GM23338 (cell line): ENCODE results near the gene CCDC150. TPM values are rescaled to one million over a fixed set of nuclear protein-coding genes. Genes with fewer than 3 reads are reported as not detected.

Experiments used
- ATAC-seq: fragments of 200-7000 bp; cut with Tn5 transposase; 3 replicates; pipeline ENCODE4 v1.9.1; 2020
- DNase-seq: peaks from one replicate; pipeline ENCODE4 v3.0.0-alpha.2; 2015; ENCODE audit warnings: low spot score
- H2AFZ ChIP-seq: fragments of 200-600 bp; sonication (generic); 2 replicates; pipeline ENCODE4 v1.8.0; 2016; ENCODE audit warnings: antibody characterized with exemption, mild to moderate bottlenecking, moderate library complexity
- H3F3A ChIP-seq: fragments of 200-600 bp; sonication (generic); replicated peaks from 2 replicates; pipeline ENCODE4 v1.8.0; 2017; ENCODE audit warnings: antibody characterized with exemption, mixed run types, low read depth
- H3K27ac ChIP-seq: fragments of 200-600 bp; sonication (generic); 2 replicates; pipeline ENCODE4 v1.6.1; 2016; ENCODE audit warnings: low read depth
- H3K27me3 ChIP-seq: fragments of 200-600 bp; sonication (generic); 2 replicates; pipeline ENCODE4 v1.8.0; 2016; ENCODE audit warnings: mild to moderate bottlenecking, mixed run types, moderate library complexity; ENCODE audit not compliant: insufficient read depth
- H3K36me3 ChIP-seq: fragments of 200-600 bp; sonication (generic); 2 replicates; pipeline ENCODE4 v1.8.0; 2016; ENCODE audit warnings: mild to moderate bottlenecking; ENCODE audit not compliant: insufficient read depth
- H3K4me1 ChIP-seq: fragments of 200-600 bp; sonication (generic); 2 replicates; pipeline ENCODE4 v1.8.0; 2016; ENCODE audit warnings: mild to moderate bottlenecking, moderate library complexity; ENCODE audit not compliant: insufficient read depth
- H3K4me2 ChIP-seq: fragments of 200-600 bp; sonication (generic); 2 replicates; pipeline ENCODE4 v1.7.1; 2017; ENCODE audit warnings: mixed run types
- H3K4me3 ChIP-seq: fragments of 200-600 bp; sonication (generic); 2 replicates; pipeline ENCODE4 v1.6.1; 2016; ENCODE audit warnings: mixed run types
- H3K79me2 ChIP-seq: fragments of 200-600 bp; sonication (generic); replicated peaks from 2 replicates; pipeline ENCODE4 v1.8.0; 2017; ENCODE audit warnings: mild to moderate bottlenecking; ENCODE audit not compliant: insufficient read depth
- H3K9me2 ChIP-seq: fragments of 200-600 bp; sonication (generic); 2 replicates; pipeline ENCODE4 v1.8.0; 2017; ENCODE audit not compliant: insufficient read depth
- H4K20me1 ChIP-seq: fragments of 200-600 bp; sonication (generic); replicated peaks from 2 replicates; pipeline ENCODE4 v1.8.0; 2017; ENCODE audit warnings: mild to moderate bottlenecking; ENCODE audit not compliant: insufficient read depth
- H3K27ac Mint-ChIP-seq: 2 replicates; pipeline ENCODE4 v1.8.0; 2020; ENCODE audit warnings: inconsistent platforms, mild to moderate bottlenecking, moderate library complexity, mixed read lengths
- H3K27me3 Mint-ChIP-seq: 3 replicates; pipeline ENCODE4 v1.8.0; 2022; ENCODE audit warnings: low read depth, mild to moderate bottlenecking, moderate library complexity, mixed read lengths, inconsistent platforms; ENCODE audit not compliant: insufficient read depth, poor library complexity
- H3K36me3 Mint-ChIP-seq: 3 replicates; pipeline ENCODE4 v1.8.0; 2021; ENCODE audit warnings: low read depth, mild to moderate bottlenecking, inconsistent platforms, moderate library complexity, mixed read lengths
- H3K4me1 Mint-ChIP-seq: 3 replicates; pipeline ENCODE4 v1.8.0; 2020; ENCODE audit warnings: mild to moderate bottlenecking, inconsistent platforms, mixed read lengths
- H3K4me3 Mint-ChIP-seq: 3 replicates; pipeline ENCODE4 v1.8.0; 2021; ENCODE audit warnings: moderate library complexity, mild to moderate bottlenecking, inconsistent platforms, mixed read lengths
- H3K9me3 Mint-ChIP-seq: 3 replicates; pipeline ENCODE4 v1.8.0; 2020; ENCODE audit warnings: moderate library complexity, mild to moderate bottlenecking, inconsistent platforms, mixed read lengths
- CREB1 ChIP-seq: fragments of 250-450 bp; sonication (Bioruptor Pico); IDR thresholded peaks from 2 replicates; pipeline ENCODE4 v1.5.0; 2020; ENCODE audit warnings: low read depth, mild to moderate bottlenecking, moderate library complexity
- EZH2 ChIP-seq: fragments of 200-600 bp; sonication (generic); IDR thresholded peaks from one replicate; pipeline ENCODE4 v1.8.0; 2017; ENCODE audit warnings: antibody characterized with exemption, mild to moderate bottlenecking, low read depth; ENCODE audit not compliant: unreplicated experiment
- EZH2phosphoT487 ChIP-seq: fragments of 200-600 bp; sonication (generic); IDR thresholded peaks from one replicate; pipeline ENCODE4 v1.8.1; 2018; ENCODE audit warnings: antibody characterized with exemption; ENCODE audit not compliant: unreplicated experiment
- JUNB ChIP-seq: IDR thresholded peaks from one replicate; pipeline ENCODE4 v1.6.1; 2016; ENCODE audit warnings: antibody characterized with exemption; ENCODE audit not compliant: unreplicated experiment
- NANOG ChIP-seq: IDR thresholded peaks from 2 replicates; pipeline ENCODE4 v1.6.1; 2016; ENCODE audit warnings: antibody characterized with exemption, borderline replicate concordance
- POLR2AphosphoS5 ChIP-seq: IDR thresholded peaks from 2 replicates; pipeline ENCODE4 v1.6.1; 2016; ENCODE audit warnings: antibody characterized with exemption, low read depth
- STAT1 ChIP-seq: IDR thresholded peaks from one replicate; pipeline ENCODE4 v1.6.1; 2016; ENCODE audit warnings: antibody characterized with exemption; ENCODE audit not compliant: unreplicated experiment
- ZNF114 ChIP-seq: fragments of 250-450 bp; sonication (Bioruptor Pico); IDR thresholded peaks from 2 replicates; pipeline ENCODE4 v1.5.0; 2020; ENCODE audit warnings: mild to moderate bottlenecking, moderate library complexity
- ZNF331 ChIP-seq: fragments of 250-450 bp; sonication (Bioruptor Pico); IDR thresholded peaks from 2 replicates; pipeline ENCODE4 v1.5.0; 2020; ENCODE audit warnings: low read depth, mild to moderate bottlenecking, moderate library complexity
- polyA plus RNA-seq: library from polyadenylated mRNA; unstranded; fragments of >200 nt; fragmentation: Nextera tagmentation; extraction: Ambion mirVana; gene quantifications from 2 replicates; pipeline ENCODE4 v1.2.1, GENCODE V29; 2016
- total RNA-seq: library from RNA; depleted of rRNA; stranded (reverse); fragments of >200 nt; shearing (Covaris generic); gene quantifications from 2 replicates; pipeline ENCODE4 v1.2.3, GENCODE V29; 2014
- TF ChIP-seq, protein P1 (sequence below): IDR thresholded peaks from 2 replicates; pipeline ENCODE4 v1.6.1; 2016; ENCODE audit warnings: antibody characterized with exemption
- TF ChIP-seq, protein P2 (sequence below), 2 experiments: fragments of 200-600 bp in 1 of 2; sonication (generic) in 1 of 2; conservative IDR thresholded peaks; 2 replicates each; pipeline versions ENCODE4 v1.5.1 to v1.6.1; 2016 to 2017; ENCODE audit warnings: antibody characterized with exemption in 2 of 2, low read depth in 2 of 2, mild to moderate bottlenecking in 2 of 2, moderate library complexity in 1 of 2
- TF ChIP-seq, protein P3 (sequence below): fragments of 250-450 bp; sonication (Bioruptor Pico); IDR thresholded peaks from 2 replicates; pipeline ENCODE4 v1.5.0; 2020; ENCODE audit warnings: mild to moderate bottlenecking, moderate library complexity
- TF ChIP-seq, protein P4 (sequence below): IDR thresholded peaks from one replicate; pipeline ENCODE4 v1.6.1; 2018; ENCODE audit warnings: antibody characterized with exemption; ENCODE audit not compliant: unreplicated experiment

CCDC150 gene
- total and polyA plus RNA-seq, 2 experiments from 2014 or later, result 56.3 to 68.3 TPM

DNA sequence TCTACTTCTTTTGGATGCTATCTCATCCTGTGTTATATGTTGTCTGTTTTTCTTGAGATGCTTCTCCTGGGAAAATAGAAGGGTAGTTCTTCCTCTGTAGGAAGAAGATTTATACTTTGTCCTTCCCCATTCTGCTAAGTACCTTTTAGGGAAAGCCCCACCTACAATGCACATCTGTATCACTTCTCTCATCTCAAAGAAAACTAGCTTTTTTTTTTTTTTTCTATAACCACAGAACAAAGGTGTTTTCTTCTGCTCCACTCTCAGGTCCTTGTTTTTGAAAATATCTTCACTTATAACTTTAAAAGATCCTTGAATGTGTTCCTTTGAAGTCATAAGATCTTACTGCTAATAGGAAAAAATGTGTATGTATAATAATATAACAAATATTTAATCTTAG lies 30.8 kb downstream of the CCDC150 start:
- H4K20me1 ChIP-seq, result no peaks in the 10 kb centered on the region
- no peaks in the 10 kb centered on the region for H3K27me3 Mint-ChIP-seq
- no peak overlapping the region for H3K4me2 ChIP-seq
- no peaks in the 10 kb centered on the region for H3K27me3 ChIP-seq
- no peak overlapping the region for H2AFZ ChIP-seq
- no peak for DNase-seq
- no peaks in the 10 kb centered on the region for H3K9me3 Mint-ChIP-seq
- H3K4me1 Mint-ChIP-seq, result no peaks in the 10 kb centered on the region
- no peak overlapping the region for H3K27ac ChIP-seq
- no peaks in the 10 kb centered on the region for H3F3A ChIP-seq
- ATAC-seq, result no peak
- H3K36me3 ChIP-seq, result peaks cover 11% of the 10 kb centered on the region
- H3K4me1 ChIP-seq, result no peaks in the 10 kb centered on the region
- no peaks in the 10 kb centered on the region for H3K9me2 ChIP-seq
- H3K79me2 ChIP-seq, result no peaks in the 10 kb centered on the region
- TF ChIP-seq ZNF114 (no peak), EZH2 (no peak), ZNF331 (CRISPR knock-in tag) (no peak), NANOG (no peak), CREB1 (CRISPR knock-in tag) (no peak), STAT1 (no peak), JUNB (no peak), EZH2phosphoT487 (no peak), POLR2AphosphoS5 (no peak)
- TF ChIP-seq, protein P1, sequence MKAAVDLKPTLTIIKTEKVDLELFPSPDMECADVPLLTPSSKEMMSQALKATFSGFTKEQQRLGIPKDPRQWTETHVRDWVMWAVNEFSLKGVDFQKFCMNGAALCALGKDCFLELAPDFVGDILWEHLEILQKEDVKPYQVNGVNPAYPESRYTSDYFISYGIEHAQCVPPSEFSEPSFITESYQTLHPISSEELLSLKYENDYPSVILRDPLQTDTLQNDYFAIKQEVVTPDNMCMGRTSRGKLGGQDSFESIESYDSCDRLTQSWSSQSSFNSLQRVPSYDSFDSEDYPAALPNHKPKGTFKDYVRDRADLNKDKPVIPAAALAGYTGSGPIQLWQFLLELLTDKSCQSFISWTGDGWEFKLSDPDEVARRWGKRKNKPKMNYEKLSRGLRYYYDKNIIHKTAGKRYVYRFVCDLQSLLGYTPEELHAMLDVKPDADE, result no peak
- TF ChIP-seq, protein P2, sequence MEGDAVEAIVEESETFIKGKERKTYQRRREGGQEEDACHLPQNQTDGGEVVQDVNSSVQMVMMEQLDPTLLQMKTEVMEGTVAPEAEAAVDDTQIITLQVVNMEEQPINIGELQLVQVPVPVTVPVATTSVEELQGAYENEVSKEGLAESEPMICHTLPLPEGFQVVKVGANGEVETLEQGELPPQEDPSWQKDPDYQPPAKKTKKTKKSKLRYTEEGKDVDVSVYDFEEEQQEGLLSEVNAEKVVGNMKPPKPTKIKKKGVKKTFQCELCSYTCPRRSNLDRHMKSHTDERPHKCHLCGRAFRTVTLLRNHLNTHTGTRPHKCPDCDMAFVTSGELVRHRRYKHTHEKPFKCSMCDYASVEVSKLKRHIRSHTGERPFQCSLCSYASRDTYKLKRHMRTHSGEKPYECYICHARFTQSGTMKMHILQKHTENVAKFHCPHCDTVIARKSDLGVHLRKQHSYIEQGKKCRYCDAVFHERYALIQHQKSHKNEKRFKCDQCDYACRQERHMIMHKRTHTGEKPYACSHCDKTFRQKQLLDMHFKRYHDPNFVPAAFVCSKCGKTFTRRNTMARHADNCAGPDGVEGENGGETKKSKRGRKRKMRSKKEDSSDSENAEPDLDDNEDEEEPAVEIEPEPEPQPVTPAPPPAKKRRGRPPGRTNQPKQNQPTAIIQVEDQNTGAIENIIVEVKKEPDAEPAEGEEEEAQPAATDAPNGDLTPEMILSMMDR (conservative IDR thresholded peaks at IDR 0.05; ENCODE audit: low read depth in 2 of 2), result no peak
- TF ChIP-seq, protein P3, sequence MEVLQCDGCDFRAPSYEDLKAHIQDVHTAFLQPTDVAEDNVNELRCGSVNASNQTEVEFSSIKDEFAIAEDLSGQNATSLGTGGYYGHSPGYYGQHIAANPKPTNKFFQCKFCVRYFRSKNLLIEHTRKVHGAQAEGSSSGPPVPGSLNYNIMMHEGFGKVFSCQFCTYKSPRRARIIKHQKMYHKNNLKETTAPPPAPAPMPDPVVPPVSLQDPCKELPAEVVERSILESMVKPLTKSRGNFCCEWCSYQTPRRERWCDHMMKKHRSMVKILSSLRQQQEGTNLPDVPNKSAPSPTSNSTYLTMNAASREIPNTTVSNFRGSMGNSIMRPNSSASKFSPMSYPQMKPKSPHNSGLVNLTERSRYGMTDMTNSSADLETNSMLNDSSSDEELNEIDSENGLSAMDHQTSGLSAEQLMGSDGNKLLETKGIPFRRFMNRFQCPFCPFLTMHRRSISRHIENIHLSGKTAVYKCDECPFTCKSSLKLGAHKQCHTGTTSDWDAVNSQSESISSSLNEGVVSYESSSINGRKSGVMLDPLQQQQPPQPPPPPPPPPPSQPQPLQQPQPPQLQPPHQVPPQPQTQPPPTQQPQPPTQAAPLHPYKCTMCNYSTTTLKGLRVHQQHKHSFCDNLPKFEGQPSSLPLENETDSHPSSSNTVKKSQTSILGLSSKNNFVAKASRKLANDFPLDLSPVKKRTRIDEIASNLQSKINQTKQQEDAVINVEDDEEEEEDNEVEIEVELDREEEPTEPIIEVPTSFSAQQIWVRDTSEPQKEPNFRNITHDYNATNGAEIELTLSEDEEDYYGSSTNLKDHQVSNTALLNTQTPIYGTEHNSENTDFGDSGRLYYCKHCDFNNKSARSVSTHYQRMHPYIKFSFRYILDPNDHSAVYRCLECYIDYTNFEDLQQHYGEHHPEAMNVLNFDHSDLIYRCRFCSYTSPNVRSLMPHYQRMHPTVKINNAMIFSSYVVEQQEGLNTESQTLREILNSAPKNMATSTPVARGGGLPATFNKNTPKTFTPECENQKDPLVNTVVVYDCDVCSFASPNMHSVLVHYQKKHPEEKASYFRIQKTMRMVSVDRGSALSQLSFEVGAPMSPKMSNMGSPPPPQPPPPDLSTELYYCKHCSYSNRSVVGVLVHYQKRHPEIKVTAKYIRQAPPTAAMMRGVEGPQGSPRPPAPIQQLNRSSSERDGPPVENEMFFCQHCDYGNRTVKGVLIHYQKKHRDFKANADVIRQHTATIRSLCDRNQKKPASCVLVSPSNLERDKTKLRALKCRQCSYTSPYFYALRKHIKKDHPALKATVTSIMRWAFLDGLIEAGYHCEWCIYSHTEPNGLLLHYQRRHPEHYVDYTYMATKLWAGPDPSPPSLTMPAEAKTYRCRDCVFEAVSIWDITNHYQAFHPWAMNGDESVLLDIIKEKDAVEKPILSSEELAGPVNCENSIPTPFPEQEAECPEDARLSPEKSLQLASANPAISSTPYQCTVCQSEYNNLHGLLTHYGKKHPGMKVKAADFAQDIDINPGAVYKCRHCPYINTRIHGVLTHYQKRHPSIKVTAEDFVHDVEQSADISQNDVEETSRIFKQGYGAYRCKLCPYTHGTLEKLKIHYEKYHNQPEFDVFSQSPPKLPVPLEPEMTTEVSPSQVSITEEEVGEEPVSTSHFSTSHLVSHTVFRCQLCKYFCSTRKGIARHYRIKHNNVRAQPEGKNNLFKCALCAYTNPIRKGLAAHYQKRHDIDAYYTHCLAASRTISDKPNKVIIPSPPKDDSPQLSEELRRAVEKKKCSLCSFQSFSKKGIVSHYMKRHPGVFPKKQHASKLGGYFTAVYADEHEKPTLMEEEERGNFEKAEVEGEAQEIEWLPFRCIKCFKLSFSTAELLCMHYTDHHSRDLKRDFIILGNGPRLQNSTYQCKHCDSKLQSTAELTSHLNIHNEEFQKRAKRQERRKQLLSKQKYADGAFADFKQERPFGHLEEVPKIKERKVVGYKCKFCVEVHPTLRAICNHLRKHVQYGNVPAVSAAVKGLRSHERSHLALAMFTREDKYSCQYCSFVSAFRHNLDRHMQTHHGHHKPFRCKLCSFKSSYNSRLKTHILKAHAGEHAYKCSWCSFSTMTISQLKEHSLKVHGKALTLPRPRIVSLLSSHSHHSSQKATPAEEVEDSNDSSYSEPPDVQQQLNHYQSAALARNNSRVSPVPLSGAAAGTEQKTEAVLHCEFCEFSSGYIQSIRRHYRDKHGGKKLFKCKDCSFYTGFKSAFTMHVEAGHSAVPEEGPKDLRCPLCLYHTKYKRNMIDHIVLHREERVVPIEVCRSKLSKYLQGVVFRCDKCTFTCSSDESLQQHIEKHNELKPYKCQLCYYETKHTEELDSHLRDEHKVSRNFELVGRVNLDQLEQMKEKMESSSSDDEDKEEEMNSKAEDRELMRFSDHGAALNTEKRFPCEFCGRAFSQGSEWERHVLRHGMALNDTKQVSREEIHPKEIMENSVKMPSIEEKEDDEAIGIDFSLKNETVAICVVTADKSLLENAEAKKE (CRISPR knock-in tag), result no peak
- TF ChIP-seq, protein P4, sequence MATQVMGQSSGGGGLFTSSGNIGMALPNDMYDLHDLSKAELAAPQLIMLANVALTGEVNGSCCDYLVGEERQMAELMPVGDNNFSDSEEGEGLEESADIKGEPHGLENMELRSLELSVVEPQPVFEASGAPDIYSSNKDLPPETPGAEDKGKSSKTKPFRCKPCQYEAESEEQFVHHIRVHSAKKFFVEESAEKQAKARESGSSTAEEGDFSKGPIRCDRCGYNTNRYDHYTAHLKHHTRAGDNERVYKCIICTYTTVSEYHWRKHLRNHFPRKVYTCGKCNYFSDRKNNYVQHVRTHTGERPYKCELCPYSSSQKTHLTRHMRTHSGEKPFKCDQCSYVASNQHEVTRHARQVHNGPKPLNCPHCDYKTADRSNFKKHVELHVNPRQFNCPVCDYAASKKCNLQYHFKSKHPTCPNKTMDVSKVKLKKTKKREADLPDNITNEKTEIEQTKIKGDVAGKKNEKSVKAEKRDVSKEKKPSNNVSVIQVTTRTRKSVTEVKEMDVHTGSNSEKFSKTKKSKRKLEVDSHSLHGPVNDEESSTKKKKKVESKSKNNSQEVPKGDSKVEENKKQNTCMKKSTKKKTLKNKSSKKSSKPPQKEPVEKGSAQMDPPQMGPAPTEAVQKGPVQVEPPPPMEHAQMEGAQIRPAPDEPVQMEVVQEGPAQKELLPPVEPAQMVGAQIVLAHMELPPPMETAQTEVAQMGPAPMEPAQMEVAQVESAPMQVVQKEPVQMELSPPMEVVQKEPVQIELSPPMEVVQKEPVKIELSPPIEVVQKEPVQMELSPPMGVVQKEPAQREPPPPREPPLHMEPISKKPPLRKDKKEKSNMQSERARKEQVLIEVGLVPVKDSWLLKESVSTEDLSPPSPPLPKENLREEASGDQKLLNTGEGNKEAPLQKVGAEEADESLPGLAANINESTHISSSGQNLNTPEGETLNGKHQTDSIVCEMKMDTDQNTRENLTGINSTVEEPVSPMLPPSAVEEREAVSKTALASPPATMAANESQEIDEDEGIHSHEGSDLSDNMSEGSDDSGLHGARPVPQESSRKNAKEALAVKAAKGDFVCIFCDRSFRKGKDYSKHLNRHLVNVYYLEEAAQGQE, result no peak
- H3K27ac Mint-ChIP-seq, result no peak overlapping the region
- H3K4me3 Mint-ChIP-seq, result no peak overlapping the region
- peaks cover 11% of the 10 kb centered on the region; the same call in 2 of the 3 replicates for H3K36me3 Mint-ChIP-seq
- no peak overlapping the region for H3K4me3 ChIP-seq
